GM18508 (cell line): ENCODE data around the gene RPL19.
"Not testable (repeated sequence)": the region's sequence is repeated elsewhere in the genome, so short reads cannot be mapped to it uniquely, and the experiment has no call there.

Source experiments
- ATAC-seq: cut with Tn5 transposase; IDR thresholded peaks from one replicate; pipeline ENCODE4 v1.9.1; 2021; ENCODE audit warnings: moderate number of reproducible peaks; ENCODE audit not compliant: insufficient read depth, unreplicated experiment

RPL19 gene

GRCh38 chr17:39200070-39200879 lies at the start of gene RPL19:
RPL19 (plus strand) TSS chr17:39200283; CDS start chr17:39200345, 62 bp downstream.
- no peak for ATAC-seq

- ATAC-seq = no peak
Measured at GRCh38 chr17:39150795-39151149, 49.3 kb upstream of the RPL19 start.

DNA sequence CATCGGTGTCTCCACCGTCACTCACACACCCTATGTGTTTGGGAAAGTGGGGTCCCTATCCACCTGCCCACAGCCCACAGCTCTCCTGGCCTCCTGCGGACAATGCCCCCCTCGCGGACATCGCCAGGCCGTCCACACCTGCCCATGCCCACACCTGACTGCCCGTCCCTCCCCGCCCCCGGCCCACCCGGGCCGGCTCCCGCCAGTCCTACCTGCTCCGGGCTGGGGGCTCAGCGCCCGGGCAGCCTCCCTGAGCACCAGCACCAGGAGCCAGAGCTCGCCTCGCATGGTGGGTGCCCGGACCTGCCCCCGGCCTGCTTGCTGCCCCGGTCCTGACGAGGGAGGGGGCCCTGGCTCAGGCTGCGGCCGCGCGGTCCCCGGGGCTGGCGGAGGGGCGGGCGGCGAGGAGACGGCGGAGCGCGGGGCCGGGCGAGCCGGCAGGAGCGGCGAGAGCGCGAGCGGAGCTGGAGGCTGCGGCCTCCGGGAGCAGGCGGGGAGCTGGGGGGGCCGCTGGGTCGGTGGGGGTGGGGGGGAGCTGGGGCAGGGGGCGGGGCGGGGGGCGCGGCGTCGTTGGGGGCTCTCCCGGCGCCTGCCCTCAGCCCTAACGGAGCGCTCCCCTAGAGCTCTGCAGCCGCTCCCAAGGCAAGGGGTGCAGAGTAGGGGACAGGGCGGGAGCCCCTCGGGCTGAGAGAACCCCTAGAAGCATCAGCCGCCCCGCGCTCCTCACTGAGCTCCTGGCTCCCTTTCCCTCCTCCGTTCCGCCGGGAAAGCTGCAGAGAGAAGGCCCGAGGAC lies 48.7 kb upstream of the RPL19 start, which contains the start of gene PLXDC1:
TSS of gene PLXDC1 (minus strand) at position 488 of the 793 bp plus-strand sequence. CDS start at position 288, 200 bp downstream.
- no peak for ATAC-seq

DNA sequence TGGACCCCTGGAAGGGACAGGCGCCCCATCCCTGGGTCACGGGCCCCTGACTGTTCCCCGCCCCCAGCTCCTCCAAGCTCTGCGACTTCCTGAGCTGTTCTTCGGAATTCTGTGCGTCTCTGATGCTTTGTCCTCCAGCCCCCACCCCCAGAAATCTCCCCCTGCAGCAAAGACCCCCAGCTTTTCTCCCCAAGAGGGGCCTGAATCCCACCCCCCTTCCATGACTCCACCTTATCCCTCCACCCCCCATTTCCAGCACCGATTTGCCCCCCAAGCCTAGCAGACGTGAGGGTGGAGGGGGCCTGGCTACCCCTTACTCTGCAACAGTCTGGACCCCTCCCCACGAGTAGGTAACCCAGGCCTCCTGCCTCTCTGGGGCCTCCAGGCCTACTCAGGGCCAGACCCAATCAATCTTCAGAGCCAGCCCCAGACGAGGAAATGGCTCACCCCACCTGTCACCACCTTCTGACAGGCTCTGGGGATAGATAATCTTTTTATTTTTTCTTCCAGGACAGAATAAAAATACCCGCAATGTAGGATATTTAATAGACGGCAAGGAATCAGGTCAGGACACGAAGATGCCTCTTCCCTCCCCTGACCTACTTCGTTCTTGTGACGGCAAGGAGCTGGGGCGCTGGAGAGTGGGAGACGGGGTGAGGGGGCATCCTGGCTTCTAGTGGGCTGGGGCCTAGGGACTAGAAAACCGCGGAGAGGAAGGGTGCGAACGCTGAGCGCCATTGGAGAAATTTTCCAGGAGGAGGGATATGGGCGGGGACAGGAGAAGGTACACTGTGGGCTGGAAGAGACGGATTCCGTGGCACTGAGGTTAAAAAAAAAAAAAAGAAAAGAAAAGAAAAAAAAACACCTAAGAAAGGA lies 47.9 kb upstream of the RPL19 start:
- ATAC-seq = no peak

DNA sequence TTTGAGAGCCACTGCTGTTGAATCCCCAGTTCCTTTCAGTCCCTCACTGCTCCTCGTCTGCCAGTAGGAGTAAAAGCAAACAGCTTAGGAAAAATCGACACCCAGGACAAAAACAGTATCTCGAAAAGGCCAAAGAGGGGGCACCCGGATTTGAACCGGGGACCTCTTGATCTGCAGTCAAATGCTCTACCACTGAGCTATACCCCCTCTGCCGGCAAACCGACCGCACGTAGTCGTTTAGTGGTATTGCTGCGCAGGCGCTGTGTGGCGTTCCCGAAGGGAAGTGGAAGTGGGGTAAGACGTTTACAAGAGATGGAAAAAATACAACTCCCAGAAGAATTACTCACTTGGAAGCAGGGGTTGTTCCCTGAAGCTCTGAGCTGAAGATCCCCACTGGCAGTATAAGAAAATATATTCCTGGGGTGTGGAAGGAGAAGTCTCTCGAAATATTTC lies 46.5 kb upstream of the RPL19 start:
- no peak for ATAC-seq

- no peak for ATAC-seq
Measured at GRCh38 chr17:39155654-39156053, 44.4 kb upstream of the RPL19 start.

- no peak for ATAC-seq
Measured at GRCh38 chr17:39156491-39156890, 43.6 kb upstream of the RPL19 start.

DNA sequence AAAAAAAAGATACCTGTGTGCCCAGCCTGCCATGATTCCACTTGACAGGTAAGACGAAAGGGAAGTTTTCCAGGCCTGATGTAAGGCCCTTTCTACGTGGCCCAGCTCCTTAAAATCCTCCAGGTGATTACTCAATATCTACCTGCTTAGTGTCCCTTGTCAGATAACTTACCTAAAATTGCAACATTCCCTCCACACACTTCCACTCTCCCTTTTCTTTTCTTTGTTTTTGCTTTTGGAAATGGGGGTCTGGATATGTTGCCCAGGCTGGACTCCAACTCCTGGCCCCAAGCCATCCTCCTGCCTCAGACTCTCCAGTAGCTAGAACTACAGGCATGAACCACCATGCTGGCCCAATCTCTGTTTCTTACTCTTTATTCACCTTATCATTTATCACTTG lies 41.5 kb upstream of the RPL19 start:
- ATAC-seq = no peak

DNA sequence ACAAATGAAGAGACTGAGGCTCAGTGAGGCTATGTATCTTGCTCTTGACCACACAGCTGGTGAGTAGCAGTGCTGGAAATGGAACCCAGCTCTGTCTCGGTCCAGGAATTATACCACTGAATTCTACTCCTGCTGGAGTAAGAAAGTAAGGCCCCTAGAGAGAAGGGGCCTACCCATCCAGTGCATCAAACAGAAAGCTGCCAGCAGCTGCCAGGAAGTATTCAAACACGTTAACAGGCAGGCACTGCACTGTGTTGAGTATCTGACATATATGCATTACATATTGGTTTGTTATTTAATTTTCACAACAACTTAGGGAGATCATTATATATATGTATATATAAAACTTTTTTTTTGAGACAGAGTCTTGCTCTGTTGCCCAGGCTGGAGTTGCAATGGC lies 38.1 kb upstream of the RPL19 start:
- ATAC-seq = no peak

GRCh38 chr17:39164675-39165143 lies 35.4 kb upstream of the RPL19 start:
- no peak for ATAC-seq

DNA sequence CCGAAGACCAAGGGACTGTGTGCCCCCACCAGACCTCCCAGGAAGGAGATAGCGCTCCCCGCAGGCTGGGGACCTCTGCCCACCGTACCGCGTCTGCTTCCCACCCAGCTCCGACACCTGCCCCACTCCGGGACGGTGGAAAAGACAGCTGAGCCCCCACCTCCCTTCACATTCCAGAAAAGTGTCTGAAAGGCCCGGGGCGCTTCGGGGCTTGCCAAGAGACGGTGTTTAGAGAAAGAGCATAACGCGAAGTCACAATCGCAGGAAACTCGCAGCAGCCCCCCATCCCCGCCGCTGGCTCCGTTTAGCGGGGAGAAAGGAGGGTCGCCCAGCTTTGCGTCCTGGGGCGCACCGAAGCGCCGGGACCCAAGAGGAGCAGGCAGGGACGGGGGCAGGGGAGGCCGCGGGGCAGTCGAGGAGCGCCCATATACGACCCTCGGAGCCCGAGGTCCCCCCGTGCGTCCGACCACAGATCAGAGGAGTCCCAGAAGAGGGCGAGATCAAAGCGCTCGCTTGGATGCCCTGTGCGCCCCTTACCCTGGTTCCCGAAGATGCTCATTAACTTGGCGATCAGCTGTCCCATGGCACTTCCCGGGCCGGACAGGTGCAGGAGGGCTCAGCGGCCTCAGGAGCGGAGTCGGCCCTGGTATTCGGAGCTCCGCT lies 34.8 kb upstream of the RPL19 start:
- no peak for ATAC-seq

DNA sequence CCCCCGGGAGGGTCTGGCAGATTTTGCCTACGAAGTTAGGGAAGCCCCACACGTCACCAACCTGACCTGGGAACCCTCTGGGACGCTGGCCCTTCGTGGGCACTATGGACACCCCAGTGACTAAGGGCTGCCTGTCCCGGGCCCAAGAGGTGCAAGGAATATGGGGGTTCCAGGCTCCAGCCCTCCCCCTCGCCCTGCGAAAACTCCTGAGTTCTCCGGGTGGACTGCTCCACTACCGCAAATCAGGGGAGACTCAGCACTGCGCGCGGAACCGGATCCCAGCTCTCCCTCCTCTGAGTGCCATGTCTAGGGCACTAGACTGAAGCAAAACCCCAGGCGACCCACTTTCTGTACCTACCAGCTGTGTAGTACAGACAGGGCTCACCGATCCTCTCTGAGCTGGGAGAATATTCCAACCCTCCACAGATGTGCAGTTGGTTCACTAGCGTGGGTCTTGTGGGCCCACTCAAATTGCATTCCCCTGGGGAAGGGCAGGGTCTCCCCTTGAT lies 34.2 kb upstream of the RPL19 start, which contains the start of gene ARL5C:
TSS of gene ARL5C (minus strand) at position 321 of the 509 bp plus-strand sequence. CDS start 401 bp downstream, outside the sequence.
- no peak for ATAC-seq

DNA sequence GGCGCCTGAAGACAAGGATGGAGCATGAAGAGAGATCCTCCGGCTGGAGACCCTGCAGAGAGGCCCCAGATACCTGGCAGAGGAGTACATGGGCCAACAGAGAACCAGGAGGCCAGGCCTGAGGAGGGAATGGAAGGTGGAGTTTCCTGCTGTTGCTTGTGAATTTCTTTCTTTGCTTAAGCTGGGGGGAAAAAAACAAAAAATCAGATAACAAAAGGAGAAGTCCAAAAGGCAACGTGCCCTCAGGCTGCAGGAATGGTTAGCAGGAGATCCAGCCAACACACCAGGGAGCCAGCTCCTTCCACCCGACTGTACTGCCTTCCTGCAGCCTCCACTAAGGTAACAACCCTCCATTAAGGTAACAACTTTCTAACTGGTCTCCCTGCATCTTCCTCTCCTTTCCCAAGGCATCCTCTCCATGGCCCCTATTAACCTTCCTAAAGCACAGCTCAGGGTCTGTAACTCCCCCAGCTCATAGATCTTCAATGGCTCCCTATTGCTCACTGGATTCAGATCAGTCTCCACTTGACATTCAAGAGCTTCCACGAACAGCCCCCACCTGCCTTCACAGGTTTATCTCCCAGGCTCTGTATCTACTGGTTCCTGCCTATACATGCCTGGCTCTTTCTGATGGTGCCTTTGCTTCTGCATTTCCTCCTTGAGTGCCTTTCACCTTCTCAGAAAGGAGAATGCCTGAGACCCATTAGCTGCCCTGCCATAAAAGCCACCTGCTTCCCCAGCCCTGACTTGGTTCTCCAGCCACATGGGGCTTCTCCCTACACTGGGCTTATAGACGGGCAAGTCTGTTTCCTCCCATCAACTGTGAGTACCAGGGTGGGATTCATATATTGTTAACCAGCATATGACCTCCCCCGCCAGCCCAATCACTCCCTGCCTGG lies 33.4 kb upstream of the RPL19 start:
- no peak for ATAC-seq

- no peak for ATAC-seq
Measured at GRCh38 chr17:39167476-39167875, 32.6 kb upstream of the RPL19 start.

GRCh38 chr17:39168503-39168902 lies 31.6 kb upstream of the RPL19 start:
- not testable (repeated sequence) for ATAC-seq

DNA sequence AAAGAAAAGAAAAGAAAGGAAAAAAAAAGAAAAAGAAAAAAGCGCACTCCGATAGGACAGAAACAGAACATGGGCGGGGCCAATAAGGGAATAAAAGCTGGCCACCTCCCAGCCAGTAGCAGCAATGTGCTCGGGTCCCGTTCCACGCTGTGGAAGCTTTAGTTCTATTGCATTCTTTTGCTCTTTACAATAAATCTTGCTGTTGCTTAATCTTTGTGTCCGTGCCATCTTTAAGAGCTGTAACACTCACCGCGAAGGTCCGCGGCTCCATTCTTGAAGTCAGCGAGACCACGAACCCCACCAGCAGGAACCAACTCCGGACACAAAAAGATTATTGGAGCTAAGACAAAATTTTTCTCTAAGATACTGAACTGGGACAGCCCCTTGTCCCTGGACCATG lies 31.0 kb upstream of the RPL19 start:
- ATAC-seq = no peak

- ATAC-seq = no peak
Measured at GRCh38 chr17:39169518-39169917, 30.6 kb upstream of the RPL19 start.

DNA sequence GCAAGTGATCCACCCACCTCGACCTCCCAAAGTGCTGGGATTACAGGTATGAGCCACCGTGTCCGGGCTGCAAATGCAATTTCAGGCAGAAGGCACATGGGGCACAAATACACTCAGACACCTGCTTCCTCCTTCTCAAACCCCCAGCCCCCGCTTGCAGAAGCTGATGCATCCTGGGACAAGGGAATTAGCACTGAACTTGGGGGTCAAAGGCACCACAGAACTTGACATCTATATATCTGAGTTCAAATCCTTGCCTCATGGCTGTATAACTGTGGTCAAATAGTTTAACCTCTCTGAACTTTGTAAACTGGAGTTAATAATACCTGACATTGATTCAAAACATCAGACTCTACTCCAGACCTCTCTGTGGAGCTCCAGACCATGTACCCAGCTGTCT lies 30.0 kb upstream of the RPL19 start:
- no peak for ATAC-seq
